GM18858 (cell line): ENCODE data around the gene SLC39A9.

Source experiments
- ATAC-seq: cut with Tn5 transposase; IDR thresholded peaks from one replicate; pipeline ENCODE4 v1.9.1; 2021; ENCODE audit not compliant: unreplicated experiment

Gene SLC39A9, protein sequence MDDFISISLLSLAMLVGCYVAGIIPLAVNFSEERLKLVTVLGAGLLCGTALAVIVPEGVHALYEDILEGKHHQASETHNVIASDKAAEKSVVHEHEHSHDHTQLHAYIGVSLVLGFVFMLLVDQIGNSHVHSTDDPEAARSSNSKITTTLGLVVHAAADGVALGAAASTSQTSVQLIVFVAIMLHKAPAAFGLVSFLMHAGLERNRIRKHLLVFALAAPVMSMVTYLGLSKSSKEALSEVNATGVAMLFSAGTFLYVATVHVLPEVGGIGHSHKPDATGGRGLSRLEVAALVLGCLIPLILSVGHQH

DNA sequence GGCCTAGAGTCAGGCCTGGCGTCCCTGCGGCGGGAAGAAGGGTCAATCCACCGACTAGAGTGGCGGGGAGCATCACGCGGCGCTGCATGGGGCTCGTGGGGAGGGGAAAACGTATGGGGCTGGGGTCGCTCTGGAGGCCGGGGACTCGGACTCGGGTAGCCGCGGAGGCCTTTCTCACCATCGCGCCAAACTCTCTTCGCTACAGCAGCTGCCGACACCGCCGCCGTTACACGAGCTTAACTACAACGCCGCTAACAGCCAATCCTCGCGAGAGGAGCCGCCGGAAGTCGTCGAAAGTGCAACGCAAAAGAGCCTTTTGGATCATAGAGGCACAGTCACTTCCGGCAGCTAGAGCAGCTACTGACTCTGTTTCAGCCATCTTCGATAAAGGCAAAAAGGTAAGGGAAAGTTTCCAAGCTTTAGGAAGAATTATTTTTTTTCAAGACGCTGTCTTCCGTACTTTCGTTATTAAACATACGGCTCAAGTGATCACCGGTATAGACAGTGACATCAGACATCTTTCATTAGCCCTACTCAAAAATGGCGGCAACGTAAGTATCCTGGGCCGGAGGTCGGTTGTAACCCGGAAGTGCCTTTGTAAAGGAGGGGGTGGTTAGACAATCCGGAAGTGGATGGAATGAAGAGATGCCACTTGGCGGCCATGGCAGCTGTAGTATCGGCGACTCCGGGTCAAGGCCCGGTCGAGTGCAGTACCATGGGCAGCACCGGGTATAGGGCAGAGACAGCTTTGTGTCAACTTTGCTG is at the start of gene SLC39A9, which contains the start of gene ERH:
Gene SLC39A9 (plus strand): TSS at position 640 of the 765 bp plus-strand sequence. CDS start 678 bp downstream, outside the sequence.
Gene ERH (minus strand): TSS at position 247 of the 765 bp plus-strand sequence. CDS start 66 bp downstream, at position 181.
- peak; percentile 75 for ATAC-seq

DNA sequence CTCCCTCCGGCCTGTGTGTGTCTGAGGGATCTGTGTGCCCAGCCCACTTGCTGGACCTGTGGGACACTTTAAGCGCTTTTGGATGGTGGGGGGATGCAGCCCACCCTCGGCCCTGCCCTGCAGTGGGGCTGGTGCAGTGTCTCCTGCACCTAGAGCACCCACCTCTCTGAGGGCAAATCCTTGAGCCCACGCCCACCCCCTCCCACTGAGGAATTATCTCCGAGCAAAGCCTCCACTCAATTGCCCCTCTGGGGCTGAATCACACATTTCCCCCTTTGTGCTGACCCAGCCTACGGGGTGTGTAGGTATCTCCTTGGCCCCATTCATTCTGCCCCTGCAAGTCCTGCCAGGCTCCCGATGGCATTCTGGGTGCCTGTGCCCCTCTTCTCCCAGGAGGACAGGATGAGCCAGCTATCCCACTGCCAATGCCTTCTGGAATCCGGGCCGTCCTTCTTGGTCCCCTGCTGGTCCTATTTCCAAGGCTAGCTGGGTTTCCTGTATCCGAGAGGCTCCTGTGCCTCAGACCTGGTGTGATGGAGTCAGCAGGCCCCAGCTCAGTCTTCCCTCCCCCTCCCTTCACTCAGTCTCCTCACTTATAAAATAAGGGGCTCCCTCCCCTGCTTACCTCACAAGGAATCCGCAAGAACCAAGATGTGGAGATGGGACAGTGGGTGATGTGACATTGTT is 49.3 kb upstream of the SLC39A9 start:
- no peak for ATAC-seq

DNA sequence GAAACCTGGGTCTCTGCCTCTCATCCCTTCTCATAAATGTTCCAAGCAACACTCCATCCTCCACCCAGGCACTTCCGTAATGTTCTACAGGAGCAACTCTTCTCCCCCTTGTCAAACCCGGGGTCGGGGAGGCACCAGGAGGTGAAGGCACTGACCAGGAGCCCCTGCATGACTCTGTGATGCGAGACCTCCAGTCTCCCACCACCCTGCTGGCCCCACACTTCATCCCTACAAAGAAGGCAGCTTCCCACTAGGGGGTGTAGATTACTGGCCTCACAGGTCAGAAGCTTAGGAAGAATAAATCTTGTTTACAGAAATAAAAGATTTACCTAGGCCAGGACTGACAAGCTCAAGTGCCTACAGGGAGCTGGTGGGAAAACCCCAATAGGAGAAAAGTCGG is 47.6 kb upstream of the SLC39A9 start:
- ATAC-seq = no peak

DNA sequence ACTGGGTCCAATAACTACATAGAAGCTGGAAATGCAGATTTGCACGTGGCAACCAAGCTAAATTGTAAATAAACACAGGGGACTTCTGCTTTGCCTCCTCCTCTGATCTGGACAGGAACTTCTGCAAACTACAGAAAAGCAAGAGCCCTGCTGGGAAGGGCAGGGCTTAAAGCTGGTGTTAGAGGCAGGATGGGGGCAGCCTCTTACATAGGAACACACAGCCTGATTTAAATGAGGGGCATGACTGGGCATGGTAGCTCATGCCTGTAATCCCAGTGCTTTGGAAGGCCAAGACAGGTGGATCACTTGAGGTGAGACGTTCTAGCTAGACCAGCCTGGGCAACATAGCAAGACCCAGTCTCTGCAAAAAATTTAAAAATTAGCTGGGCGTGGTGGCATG is 47.1 kb upstream of the SLC39A9 start:
- no peak for ATAC-seq

DNA sequence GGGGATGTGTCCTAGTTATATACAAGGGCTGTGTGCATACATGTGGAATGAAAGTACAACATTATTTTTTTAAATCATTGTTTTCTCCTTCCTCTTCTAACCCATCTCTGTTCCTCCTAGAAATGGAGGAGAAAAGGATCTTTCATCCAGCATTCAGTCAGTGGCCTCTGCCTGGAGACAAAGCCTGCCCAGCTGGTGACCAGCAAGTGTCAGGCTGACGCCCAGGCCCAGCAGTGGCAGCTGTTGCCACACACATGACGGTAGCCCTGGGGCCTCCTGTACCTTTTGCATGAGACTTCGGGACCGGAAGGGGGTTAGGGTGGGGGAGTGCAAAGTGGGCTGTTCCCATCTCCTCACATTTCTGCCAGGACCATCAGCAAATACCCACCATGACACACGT is 46.6 kb upstream of the SLC39A9 start:
- ATAC-seq = no peak

DNA sequence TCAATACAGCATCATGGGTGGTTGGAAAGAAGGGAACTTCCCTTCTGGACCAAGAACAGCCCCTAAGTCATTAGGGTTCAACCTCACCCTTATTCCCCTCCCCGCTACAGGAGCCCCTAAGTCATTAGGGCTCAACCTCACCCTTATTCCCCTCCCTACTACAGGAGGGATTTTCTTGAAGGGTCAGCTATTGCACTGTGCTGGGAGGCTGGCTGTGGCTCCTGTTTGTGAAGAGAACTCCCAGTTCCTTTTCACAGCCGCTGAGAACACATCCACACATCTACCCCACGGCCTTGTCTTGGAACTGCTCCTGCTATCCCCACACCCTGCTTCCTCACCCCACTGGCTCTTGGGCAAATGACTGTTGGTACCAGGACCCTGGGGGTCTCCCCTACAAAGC is 45.3 kb upstream of the SLC39A9 start:
- no peak for ATAC-seq

DNA sequence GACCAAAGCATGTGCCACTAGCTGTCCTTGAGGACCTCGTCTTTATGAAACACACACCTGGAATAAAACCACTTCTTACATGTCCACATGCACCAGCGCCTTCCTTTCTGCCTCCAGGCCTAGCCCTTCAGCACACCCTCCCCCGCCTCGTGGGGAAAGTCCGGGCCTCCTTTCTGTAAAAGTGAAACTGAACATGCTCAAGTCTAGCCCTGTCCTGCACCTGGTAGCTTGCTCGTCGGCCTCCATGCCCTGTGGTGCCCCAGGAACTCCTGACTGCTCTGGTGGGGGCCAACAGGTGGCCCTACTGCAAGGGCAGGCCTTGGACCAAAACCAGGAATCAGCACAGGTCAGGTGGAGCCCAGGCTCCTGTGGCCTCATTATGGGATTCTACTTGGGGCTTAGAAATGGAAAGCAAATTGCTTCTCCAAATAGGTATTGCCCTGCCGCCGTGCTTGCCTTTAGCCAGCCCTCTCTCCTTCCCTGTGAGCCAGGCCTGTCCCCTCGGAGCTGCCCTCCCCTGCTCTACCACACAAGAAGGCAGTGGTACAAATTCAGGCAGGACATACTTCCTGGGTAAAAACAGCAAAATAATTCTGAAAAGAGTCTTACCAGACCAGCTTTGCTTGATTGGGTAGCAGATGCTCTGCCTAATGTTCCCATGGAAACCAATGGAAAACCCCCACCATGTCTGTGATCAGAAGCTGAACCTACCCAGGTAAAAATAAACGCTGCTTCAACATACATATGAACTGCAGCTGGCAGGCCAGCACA is 43.9 kb upstream of the SLC39A9 start:
- ATAC-seq = peak; percentile 68

DNA sequence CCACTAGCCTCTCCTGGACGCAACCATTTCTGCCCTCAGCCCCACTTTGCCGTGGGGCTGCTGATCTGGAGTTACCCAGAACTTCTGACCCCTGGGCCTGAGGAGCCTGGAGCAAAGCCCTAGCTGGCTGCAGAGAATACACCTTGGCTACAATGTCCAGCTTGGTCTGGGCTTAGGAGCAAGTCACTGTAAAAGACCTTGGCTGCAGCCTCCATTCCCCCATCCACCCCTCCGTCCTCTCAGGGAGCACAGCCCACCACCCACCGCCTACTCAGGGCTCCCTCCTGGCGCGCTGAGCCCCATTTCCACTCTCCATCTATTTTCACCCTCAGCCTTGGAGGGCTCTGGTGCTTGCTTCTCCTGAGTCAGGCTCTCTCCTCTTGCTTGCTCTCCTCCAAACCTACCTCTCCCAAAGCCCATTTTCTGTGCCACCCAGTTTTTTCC is 43.3 kb upstream of the SLC39A9 start:
- ATAC-seq = no peak

DNA sequence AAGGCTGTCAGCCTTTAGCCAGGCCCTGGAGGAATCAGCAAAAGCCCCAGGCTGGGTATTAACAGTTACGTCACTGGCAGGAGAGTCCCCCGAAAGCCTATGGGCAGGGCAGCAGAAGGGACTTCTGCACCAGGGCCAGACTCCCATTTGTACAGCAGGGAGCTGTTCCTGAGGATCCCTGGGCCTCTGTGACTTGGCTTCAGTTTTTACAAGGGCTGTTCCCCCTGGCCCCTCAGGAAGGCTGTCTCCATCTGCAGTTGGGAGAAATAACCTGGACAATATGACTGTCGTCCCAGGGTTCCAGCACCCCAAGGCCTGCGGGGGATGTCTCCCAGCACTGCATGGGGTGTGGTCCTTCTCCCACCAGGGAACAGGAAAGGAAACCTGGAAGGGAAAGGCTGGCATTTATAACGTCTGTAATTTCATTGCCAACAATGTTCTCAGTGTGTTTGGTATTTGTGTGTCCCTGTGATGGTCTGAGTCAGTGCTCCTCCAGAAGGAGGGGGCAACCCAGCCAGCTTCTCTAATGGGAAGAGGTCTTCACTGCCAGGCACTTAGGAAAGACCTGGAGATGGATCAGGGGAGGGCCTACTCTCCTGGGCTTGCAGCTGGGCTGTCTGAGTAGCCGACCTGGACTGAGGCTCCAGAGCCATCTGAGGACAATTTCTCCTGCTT is 42.7 kb upstream of the SLC39A9 start:
- ATAC-seq = no peak

DNA sequence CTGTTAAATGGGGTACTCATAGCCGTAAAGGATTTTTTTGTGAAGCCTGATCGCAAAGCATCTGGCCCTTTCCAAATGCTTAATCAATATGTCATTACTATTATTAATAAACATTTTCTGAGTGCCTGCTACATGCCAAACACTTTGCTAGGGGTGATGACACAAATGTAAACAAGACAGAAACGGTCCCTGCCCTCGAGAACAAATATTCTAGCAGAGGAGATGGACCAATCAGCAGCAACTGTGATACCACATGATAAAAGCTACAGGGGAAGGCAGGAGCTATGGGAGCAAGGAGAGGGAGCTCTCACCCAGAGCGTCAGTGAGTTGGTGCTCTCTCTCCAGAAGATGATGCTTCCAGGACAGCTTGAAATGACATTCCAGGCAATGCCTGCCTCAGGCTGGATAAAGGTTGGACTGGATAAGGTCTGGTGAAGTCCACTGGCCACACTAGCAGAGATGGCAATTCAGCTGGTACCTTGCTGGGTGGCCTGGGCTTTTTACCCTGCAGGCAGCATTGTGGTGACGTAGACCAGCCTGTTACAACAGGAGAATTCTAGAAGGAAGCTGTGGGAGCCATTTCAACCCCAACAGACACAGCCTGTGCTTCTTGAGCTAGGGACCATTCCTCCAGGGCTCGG is 41.5 kb upstream of the SLC39A9 start:
- no peak for ATAC-seq

DNA sequence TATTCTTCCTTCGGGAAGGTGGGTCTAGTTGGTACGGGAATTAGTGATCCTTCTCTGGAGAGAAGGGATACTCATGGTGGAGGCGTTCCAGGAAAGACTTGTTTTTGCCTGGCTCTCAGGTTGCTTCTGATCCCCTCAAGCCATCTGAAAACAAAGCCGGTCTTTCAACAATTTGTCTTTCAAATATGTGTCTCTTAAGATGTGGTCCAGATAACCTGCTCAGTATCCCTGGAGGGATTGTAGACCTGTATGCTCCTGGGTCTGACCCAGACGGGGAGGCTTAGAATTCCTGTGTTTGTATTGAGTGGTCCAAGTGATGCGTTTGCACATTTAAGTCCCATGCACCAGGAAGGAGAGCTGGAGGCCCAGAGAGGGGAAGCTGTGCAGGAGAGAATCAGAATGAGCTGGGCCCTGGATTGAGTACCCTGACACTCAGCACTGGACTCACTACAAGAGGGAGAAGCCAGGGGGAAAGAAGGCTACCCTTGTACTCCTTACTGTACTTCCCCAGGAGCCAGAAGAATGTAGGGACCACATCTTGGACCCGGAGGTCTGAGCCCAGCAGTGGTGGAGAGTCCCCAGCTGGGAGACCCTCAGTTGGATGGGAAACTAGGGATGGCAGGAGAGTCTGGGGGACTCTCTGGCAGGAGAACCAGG is 40.8 kb upstream of the SLC39A9 start:
- ATAC-seq = no peak

DNA sequence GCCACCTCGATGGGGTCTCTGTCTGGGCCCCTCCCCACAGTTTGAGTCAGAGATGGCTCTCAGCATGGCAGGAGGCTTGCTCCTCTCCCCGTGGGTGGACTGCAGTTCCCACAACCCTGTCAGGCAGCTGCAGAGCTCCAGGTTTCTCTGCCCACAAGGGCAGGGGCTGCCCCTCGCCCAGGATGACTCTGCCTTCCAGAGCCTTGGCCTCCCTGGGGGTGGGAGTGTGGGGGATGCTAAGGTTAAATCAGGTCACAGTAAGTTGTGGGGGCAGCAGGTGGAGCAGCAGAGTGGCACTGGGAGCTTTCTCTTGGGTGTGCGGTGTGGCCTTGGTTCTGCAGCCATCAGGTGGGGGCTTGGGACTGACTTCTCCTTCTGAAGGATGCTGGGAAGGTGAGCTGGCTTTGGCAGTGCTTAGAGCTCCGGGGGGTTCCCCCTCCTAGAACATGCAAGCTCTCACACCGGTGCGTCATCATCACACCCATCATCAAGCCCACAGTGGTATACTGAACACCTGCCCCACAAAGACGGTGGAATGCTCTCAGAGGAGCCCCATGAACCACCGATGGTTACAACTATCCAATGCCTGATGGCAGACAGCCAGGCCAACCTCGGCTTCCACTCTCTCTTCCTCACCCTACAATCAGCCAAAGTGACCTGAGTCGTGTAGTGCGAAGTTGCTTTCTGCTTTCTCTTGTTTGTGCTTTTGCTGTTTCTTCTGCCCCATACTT is 40.1 kb upstream of the SLC39A9 start:
- no peak for ATAC-seq

DNA sequence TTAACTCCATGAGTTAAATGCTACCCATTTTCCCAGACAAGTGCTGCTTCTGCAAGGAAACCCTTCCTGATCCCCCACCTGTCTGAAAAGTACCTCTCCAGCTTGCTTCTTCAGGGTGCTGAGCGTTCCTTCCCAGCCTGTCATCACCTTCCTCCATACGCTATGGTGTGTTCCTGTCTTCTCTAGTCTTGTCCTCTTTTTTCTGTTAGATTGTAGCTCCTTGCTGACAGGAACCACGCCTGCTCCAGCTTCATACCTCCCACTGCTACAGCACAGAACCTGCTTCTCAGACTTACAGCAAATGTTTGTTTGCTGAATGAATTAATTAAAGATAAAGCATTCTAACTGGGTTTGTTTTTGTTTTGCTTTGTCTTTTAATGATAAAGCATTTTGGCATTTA is 39.5 kb upstream of the SLC39A9 start:
- no peak for ATAC-seq

DNA sequence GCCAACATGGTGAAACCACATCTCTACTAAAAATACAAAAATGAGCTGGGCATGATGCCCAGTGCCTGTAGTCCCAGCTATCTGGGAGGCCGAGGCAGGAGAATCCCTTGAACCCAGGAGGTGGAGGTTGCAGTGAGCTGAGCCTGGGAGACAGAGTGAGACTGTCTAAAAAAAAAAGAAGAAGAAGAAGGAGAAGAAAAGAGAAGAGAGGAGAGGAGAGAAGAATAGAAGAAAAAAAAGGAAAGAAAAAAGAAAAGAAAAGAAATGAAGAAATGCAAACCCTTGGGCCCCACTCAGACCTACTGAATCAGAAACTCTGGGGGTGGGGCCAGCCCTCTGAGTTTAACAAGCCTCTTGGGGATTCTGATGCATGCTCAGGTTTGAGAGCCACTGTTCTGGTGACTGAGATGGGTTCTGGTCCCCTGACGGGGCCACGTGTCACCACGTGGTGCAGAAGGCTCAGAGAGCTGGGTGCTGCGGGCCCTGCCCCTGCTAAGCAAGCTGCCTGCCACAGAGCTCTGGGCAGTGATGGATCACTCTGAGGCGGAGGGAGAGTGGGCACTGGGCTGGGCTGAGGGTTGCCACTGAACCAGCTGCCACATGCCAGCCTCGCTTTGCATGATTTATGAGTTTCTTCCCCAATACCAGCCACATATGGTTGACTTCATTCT is 37.9 kb upstream of the SLC39A9 start:
- no peak for ATAC-seq

DNA sequence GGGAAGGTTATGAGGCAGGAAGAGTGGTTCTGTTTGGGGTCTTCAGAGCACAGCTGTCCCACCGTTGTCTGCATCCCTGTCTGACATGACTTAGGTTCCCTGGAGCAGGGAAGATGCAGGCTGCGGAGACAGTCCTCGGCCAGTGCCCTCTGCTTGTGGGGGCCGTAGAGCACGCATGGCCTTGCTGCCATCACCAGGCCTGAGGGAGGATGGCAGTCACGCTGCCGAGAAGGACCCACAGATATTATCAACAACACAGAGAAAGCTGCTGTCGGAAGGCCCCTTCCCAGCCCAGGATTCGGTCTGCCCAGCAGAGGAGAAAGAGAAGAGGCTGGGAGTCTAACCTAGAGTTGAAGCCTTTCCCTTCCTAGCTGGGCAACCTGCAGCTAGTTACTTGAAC is 35.4 kb upstream of the SLC39A9 start:
- ATAC-seq = no peak

DNA sequence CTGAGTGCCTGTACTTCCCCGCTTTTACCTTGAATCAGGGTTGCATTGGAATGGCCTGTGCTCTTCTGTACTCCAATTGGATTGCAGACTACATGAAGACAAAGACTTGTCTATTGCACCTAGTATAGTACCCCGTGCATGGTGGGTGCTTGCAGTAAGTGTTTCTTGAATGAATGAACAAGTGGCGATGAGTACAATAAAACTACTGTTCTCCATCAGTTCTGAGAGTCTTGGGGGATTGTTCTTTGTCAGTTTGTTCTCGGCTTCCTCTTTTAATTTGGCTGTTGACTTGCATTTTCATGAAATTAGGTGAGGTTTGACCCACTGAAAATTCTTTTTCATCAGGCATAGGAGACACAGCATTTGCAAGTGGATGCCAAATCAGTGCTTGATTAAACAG is 34.5 kb upstream of the SLC39A9 start:
- ATAC-seq = no peak

DNA sequence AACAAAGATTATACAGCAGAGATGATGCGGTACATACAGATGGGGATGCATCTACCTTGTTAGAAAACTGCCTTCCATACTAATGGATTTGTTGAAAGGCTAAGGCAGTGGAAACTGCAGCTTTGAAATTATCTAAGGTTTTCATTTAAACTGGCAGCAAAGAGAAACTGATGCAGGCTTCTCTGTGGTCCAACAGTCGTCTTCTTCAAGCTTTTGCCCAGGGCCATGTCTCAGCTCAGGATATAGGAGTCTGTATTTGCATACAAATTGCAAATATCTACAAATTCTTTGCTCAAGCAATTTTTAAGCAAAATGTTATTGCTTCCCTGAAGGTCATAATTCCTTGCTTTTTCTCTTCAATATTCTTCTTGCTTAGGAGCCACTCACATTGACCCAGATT is 34.1 kb upstream of the SLC39A9 start:
- ATAC-seq = no peak

DNA sequence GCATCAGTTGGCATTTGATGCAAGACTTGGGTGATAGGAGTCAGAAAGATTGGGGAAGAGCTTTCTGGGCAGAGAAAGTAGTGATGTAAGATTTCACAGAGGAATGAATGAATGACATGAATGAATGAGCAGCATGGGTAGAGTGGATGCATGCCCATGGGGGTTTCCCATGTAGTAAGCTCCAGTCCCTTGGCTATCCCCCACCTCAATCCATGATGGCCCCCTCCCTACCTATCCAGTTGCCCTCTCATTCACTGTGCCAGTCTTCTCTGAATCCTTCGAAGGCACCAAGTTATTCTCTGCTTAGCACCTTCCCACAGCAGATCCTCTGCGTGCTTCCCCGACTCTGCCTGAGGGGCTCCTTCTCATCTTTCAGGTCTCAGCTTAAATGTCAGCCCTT is 32.4 kb upstream of the SLC39A9 start:
- ATAC-seq = no peak
